Mucosa of stomach (tissue), 1 donor: ENCODE results near the gene MRGPRE.

ENCODE experiments used
- H3K27me3 ChIP-seq: one replicate; pipeline ENCODE4 v1.7.0; 2013; ENCODE audit warnings: mild to moderate bottlenecking, low read length; ENCODE audit not compliant: control insufficient read depth, insufficient read depth
- H3K36me3 ChIP-seq: one replicate; pipeline ENCODE4 v1.7.0; 2013; ENCODE audit warnings: low read length; ENCODE audit not compliant: control insufficient read depth, insufficient read depth
- H3K4me1 ChIP-seq: one replicate; pipeline ENCODE4 v1.7.0; 2013; ENCODE audit warnings: mild to moderate bottlenecking, low read length; ENCODE audit not compliant: control insufficient read depth, insufficient read depth
- H3K4me3 ChIP-seq: one replicate; pipeline ENCODE4 v1.7.0; 2013; ENCODE audit warnings: low read length
- H3K9ac ChIP-seq: one replicate; pipeline ENCODE4 v1.7.0; 2013; ENCODE audit warnings: mild to moderate bottlenecking, low read length, moderate library complexity
- H3K9me3 ChIP-seq: one replicate; pipeline ENCODE4 v1.7.0; 2013; ENCODE audit warnings: mild to moderate bottlenecking, low read length, moderate library complexity; ENCODE audit not compliant: control insufficient read depth
- donor health status: Pancreatic carcinoma.

MRGPRE gene

DNA sequence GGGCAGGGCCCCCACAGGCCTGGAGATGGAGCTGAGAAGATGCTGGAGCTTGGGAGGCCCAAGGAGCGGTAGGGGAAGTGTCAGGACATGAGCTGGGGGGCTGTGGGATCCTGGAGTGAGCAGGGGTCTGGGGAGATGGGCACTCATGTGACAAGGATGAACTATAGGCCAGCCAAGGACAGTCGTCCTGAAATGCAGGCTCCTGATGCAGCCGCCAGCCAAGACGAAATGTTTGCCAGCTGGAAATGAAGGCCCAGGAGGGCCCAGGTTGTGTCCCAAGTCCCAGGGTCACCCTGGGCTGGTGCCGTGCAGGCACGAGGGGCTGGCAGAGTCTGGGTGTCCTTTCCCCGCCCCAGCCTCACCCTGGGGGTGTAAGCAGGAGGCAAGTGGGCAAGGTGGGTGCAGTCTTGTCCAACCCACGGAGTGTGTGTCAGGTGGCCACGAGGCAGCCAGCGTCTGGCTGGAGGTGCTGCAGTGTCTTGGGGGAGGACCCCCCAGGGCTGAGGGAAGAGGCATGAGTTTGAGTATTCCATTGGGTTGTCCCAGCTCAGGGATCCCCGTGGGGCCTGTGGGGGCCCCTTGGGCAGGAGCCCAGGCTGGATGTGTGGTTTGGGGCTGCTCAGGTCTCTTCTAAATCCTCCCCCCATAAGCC, 35.0 kb downstream of the MRGPRE start:
- Histone ChIP-seq H3K9ac (no peak overlapping the region), H3K4me1 (no peaks in the 10 kb centered on the region), H3K36me3 (no peaks in the 10 kb centered on the region), H3K9me3 (no peaks in the 10 kb centered on the region), H3K27me3 (peaks cover 18% of the 10 kb centered on the region), H3K4me3 (no peak overlapping the region)

GRCh38 chr11:3196161-3197043, 35.8 kb downstream of the MRGPRE start:
- no peak overlapping the region for H3K4me3 ChIP-seq
- peaks cover 14% of the 10 kb centered on the region for H3K27me3 ChIP-seq
- H3K9ac ChIP-seq = no peak overlapping the region
- no peaks in the 10 kb centered on the region for H3K9me3 ChIP-seq
- H3K36me3 ChIP-seq = no peaks in the 10 kb centered on the region
- H3K4me1 ChIP-seq = no peaks in the 10 kb centered on the region

- peaks cover 10% of the 10 kb centered on the region for H3K27me3 ChIP-seq
- no peak overlapping the region for H3K4me3 ChIP-seq
- no peak overlapping the region for H3K9ac ChIP-seq
- no peaks in the 10 kb centered on the region for H3K36me3 ChIP-seq
- H3K4me1 ChIP-seq = no peaks in the 10 kb centered on the region
- H3K9me3 ChIP-seq = no peaks in the 10 kb centered on the region
Observed at GRCh38 chr11:3195251-3196160, 36.7 kb downstream of the MRGPRE start.

- Histone ChIP-seq H3K9ac (no peak overlapping the region), H3K9me3 (no peaks in the 10 kb centered on the region), H3K27me3 (peaks cover 2% of the 10 kb centered on the region)
Observed at GRCh38 chr11:3194016-3194816, 38.0 kb downstream of the MRGPRE start.

DNA sequence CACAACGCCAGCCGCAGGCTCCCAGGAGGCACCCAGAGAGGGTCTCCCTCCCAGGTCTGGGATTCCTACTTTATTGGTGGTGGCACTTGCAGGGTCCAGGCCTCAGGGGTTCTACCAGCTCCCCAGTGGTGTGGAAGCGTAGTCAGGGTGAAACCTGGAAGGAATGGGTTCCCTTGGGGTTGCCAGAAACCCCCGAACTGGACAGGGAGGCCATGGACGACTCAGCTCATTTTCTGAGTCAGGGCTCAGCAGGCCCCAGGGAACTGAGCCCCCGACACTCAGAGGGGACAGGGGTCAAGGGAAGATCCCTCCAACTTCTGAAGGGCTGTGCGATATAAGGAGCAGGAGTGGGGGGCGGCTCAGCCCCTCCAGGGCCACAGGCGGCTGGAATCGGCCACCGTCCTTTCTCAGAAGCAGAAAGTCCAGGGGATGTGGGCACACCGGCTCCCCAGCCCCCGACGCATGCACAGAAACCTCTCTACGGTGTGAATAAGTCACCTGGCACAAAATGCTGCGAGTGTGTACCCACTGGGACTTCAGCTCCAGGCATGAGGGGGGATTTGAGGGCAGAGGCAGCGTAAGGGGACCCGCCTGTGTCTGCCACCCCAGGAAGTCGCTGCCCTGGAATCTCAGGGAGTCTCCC, 38.7 kb downstream of the MRGPRE start:
- no peaks in the 10 kb centered on the region for H3K36me3 ChIP-seq
- H3K9ac ChIP-seq = no peak overlapping the region
- no peaks in the 10 kb centered on the region for H3K9me3 ChIP-seq
- no peak overlapping the region for H3K4me3 ChIP-seq
- peaks cover 2% of the 10 kb centered on the region for H3K27me3 ChIP-seq
- no peaks in the 10 kb centered on the region for H3K4me1 ChIP-seq

More at GRCh38 chr11:3194016-3194816, 38.0 kb downstream of the MRGPRE start:
- Histone ChIP-seq H3K36me3 (no peaks in the 10 kb centered on the region), H3K4me3 (no peak overlapping the region), H3K4me1 (no peaks in the 10 kb centered on the region)

- no peak overlapping the region for H3K4me3 ChIP-seq
- H3K27me3 ChIP-seq = peaks cover 2% of the 10 kb centered on the region
- H3K9me3 ChIP-seq = no peaks in the 10 kb centered on the region
- no peaks in the 10 kb centered on the region for H3K36me3 ChIP-seq
- H3K9ac ChIP-seq = no peak overlapping the region
- H3K4me1 ChIP-seq = no peaks in the 10 kb centered on the region
Observed at GRCh38 chr11:3192511-3193372, 39.5 kb downstream of the MRGPRE start.

DNA sequence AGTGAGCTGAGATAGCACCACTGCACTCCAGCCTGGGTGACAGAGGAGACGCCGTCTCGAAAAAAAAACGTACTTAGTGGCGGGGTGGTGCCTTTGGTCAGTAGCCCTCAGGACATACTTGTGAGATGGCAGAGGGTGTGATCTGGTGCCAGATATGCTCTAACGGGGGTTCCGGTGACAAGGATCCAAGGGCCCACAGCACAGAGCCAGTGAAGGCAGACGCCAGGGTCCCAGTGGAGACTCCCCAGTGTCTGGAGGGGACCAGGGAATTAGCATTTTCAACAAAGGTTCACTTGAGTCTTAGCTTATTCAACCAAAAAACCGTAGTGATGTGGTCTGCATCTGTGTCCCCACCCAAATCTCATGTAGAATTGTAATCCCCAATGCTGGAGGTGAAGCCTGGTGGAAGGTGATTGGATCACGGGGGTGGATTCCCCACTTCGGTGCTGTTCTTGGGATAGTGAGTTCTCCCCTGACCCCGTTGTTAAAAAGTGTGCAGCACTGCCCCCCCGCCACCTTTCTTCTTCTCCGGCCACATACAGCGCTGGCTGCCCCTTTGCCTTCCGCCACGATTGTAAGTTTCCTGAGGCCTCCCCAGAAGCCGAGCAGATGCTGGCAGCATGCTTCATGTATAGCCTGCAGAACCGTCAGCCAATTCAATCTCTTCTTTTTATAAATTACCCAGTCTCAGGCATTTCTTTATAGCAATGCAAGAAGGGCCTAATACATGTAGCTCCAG, 40.5 kb downstream of the MRGPRE start:
- H3K4me1 ChIP-seq = no peaks in the 10 kb centered on the region
- H3K27me3 ChIP-seq = peaks cover 2% of the 10 kb centered on the region

DNA sequence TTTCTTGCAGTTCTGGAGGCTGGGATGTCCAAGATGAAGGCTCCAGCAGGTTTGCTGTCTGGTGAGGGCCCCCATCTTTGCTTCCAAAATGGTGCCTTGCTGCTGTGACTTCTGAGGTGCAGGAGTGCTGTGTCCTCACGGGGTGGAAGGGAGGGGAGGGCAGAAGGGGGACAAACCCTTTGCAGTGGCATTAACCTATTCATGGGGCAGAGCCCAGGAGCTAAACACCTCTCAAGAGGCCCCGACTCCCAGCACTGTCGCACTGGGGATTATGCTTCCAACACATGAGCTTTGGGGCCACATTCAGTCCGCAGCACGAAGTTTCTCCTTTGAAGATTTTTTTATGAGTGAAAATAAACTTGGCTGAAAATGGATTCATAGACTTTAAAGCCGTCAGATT, 41.6 kb downstream of the MRGPRE start:
- Histone ChIP-seq H3K9me3 (no peaks in the 10 kb centered on the region), H3K36me3 (no peaks in the 10 kb centered on the region), H3K4me1 (no peaks in the 10 kb centered on the region), H3K27me3 (peaks cover 2% of the 10 kb centered on the region), H3K4me3 (no peak overlapping the region), H3K9ac (no peak overlapping the region)

More for the DNA sequence above, 40.5 kb downstream of the MRGPRE start:
- no peak overlapping the region for H3K4me3 ChIP-seq
- no peaks in the 10 kb centered on the region for H3K9me3 ChIP-seq
- H3K9ac ChIP-seq = no peak overlapping the region
- H3K36me3 ChIP-seq = no peaks in the 10 kb centered on the region

DNA sequence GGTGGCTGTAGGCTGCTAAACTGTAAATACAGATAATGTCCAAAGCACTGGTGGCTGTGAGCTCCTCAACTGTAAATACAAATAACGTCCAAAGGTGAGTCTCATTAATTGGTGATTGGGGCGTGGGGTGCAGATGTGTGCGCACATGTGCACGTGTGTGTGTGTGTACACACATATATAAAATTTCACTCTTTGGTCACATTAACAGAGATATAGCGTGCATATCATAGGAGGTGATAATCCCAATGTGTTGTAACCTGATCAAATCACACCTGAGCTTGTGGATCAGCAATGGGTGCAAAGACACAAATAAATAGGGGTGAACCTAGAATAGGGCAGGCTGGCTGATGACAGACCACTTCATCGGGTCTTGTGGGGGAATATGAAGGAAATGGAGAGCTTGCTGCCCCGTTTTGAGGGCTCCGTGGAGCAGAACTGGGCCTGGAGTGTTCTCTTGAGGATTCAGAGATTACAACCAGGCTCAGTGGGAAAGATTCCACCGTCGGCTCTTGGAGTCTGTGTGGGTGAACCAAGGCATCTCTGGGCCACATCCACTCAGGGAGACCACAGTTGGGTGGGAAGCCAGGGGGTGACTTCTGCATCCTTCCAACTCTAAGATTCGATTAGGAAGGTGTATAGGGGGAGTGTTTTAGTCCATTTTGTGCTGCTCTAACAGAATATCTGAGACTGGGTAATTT, 42.2 kb downstream of the MRGPRE start:
- Histone ChIP-seq H3K36me3 (no peaks in the 10 kb centered on the region), H3K4me1 (no peaks in the 10 kb centered on the region), H3K27me3 (peaks cover 2% of the 10 kb centered on the region)

More for the DNA sequence above, 42.2 kb downstream of the MRGPRE start:
- Histone ChIP-seq H3K9me3 (no peaks in the 10 kb centered on the region), H3K9ac (no peak overlapping the region), H3K4me3 (no peak overlapping the region)
